Measurements from ENCODE around the gene NSMCE1. TPM values are rescaled to one million over a fixed set of nuclear protein-coding genes. Genes with fewer than 3 reads are reported as not detected.
A peak's percentile ranks its signal among the peaks of the same experiment; 100 is the strongest.

NSMCE1 gene
- total and polyA plus RNA-seq, 2 of the 4 experiments (the other 2 are of a cell fraction): 47.5 to 120 TPM

- Histone ChIP-seq H4K20me1 (ENCODE audit: insufficient read depth, low read length) (no peaks in the 10 kb centered on the region; the same call in 1 of the 2 replicates), H3K56ac (ENCODE audit: extremely low read depth, insufficient read depth, low read length) (no peak overlapping the region), H3K79me1 (ENCODE audit: low read depth in 1 of 2, low read length in 2 of 2) (peaks cover 17 to 76% of the 10 kb centered on the region in 2 experiments), H3K14ac (replicated peaks; ENCODE audit: low read depth, low read length) (peak overlapping the region; percentile 88), H3K9me3 (ENCODE audit: control insufficient read depth, insufficient read depth, low read length) (no peaks in the 10 kb centered on the region), H3K9me1 (ENCODE audit: insufficient read depth, low read length) (peaks cover 36% of the 10 kb centered on the region), H4K91ac (ENCODE audit: insufficient read depth, low read depth, low read length) (peak overlapping the region; percentile 92), H3K18ac (ENCODE audit: low read depth, low read length) (no peak overlapping the region), H3K4me1 (ENCODE audit: control insufficient read depth, insufficient read depth, low read length) (peaks cover 34% of the 10 kb centered on the region), H4K8ac (ENCODE audit: low read depth in 2 of 2, low read length in 2 of 2) (peak overlapping the region in 1 of 2 experiments; percentile 19; a peak in 2 of 4 replicates), H2BK15ac (ENCODE audit: low read depth, low read length) (peak overlapping the region; percentile 27; the same call in 1 of the 3 replicates), H3K9ac (ENCODE audit: low read depth, low read length) (no peak overlapping the region), H2BK5ac (ENCODE audit: low read depth, low read length, poor library complexity, severe bottlenecking) (no peak overlapping the region), H3K4ac (ENCODE audit: low read depth, low read length) (peak overlapping the region; percentile 94), H2AK9ac (replicated peaks; ENCODE audit: low read depth, low read length, poor library complexity) (no peak overlapping the region), H2AFZ (replicated peaks; ENCODE audit: low read length, poor library complexity) (no peak overlapping the region), H3K4me2 (ENCODE audit: low read depth, low read length) (no peak overlapping the region), H3K27me3 (ENCODE audit: control insufficient read depth, insufficient read depth, low read length) (no peaks in the 10 kb centered on the region), H3K23ac (ENCODE audit: low read depth, low read length) (no peak overlapping the region), H2BK20ac (ENCODE audit: low read depth, low read length) (peak overlapping the region; percentile 97; the same call in 1 of the 2 replicates), H3K27ac (ENCODE audit: insufficient read depth, low read length) (no peak overlapping the region), H3K36me3 (ENCODE audit: control insufficient read depth, insufficient read depth, low read length) (peaks cover 2% of the 10 kb centered on the region), H2BK120ac (ENCODE audit: low read depth, low read length) (peak overlapping the region; percentile 99; the same call in 1 of the 2 replicates), H3K4me3 (ENCODE audit: insufficient read depth, low read depth, low read length) (no peak overlapping the region), H2AK5ac (ENCODE audit: low read depth, low read length) (peak overlapping the region; percentile 79), H4K5ac (ENCODE audit: low read depth, low read length) (no peak overlapping the region)
- intact Hi-C loops (cut with micrococcal nuclease): no loop called here
- DNase-seq: no peak
- ChIA-PET CTCF (interaction anchor here (1.0 kb wide), 1 partner anchor 129 kb away, joined by 3 read pairs; no protein-coding TSS in a partner anchor), POLR2A (ENCODE audit: unreplicated experiment) (interaction anchor here (0.6 kb wide), 1 partner anchor 11 kb away, joined by 5 read pairs; no protein-coding TSS in a partner anchor)
- WGBS, 2 experiments (ENCODE audit: extremely low coverage in 2 of 2, insufficient read length in 1 of 2): no CpG with 5 or more reads among the region's 2 CpGs
- dilution Hi-C loops (cut with HindIII; ENCODE audit: low sequenced_read_pairs, unreplicated experiment): no loop called here
- no peak for ATAC-seq (ENCODE audit: low read depth)
- no TSS peak for BruUV-seq (replicated peaks)
- TF ChIP-seq MXI1 (IDR thresholded peaks at IDR 0.05; ENCODE audit: borderline replicate concordance, low read depth, low read length) (no peak), ELK1 (IDR thresholded peaks at IDR 0.05; ENCODE audit: borderline replicate concordance, low read depth, low read length) (no peak), RFX5 (IDR thresholded peaks at IDR 0.05; ENCODE audit: low read depth, low read length) (no peak)
- in situ Hi-C loops (cut with MboI; ENCODE audit: low sequenced_read_pairs): no loop called here
Observed at GRCh38 chr16:27238591-27238990, 30.0 kb downstream of the NSMCE1 start.
